Measurements from ENCODE around the gene SIK3.

The SIK3 gene

DNA sequence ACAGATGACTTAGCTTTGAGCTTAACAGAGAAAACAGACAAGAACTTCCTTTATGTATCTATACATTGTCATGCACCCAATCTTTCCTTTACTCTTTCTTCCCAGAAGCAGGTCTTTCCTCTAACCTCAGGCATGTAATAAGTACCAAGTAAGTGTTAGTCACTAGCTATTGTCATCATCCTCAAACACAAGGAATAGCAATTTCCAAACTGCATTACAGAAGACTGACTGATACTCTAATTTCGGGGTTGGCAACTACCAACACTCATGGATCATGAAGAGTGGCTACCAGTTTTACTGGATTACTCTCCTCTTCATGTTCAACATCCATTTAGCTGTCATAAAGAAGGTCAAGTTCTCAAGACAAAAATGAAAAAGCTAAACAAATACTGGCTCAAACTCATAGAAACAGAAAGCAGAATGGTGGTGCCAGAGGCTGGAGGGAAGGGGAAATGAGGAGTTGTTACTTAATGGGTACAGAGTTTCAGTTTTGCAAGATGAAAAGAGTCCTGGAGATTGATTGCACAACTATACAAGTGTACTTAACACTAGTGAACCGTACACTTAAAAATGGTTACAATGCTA is 111.6 kb downstream of the SIK3 start:
- TF ChIP-seq, protein P1, sequence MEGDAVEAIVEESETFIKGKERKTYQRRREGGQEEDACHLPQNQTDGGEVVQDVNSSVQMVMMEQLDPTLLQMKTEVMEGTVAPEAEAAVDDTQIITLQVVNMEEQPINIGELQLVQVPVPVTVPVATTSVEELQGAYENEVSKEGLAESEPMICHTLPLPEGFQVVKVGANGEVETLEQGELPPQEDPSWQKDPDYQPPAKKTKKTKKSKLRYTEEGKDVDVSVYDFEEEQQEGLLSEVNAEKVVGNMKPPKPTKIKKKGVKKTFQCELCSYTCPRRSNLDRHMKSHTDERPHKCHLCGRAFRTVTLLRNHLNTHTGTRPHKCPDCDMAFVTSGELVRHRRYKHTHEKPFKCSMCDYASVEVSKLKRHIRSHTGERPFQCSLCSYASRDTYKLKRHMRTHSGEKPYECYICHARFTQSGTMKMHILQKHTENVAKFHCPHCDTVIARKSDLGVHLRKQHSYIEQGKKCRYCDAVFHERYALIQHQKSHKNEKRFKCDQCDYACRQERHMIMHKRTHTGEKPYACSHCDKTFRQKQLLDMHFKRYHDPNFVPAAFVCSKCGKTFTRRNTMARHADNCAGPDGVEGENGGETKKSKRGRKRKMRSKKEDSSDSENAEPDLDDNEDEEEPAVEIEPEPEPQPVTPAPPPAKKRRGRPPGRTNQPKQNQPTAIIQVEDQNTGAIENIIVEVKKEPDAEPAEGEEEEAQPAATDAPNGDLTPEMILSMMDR (IDR thresholded peaks at IDR 0.05; ENCODE audit: extremely low read depth, insufficient read depth, missing control alignments): no peak
- in situ Hi-C loops (cut with MboI; ENCODE audit: low pct_unique_long_range_greater_than_20kb, low sequenced_read_pairs, unreplicated experiment): no loop called here
- no peak for DNase-seq (ENCODE audit: low spot score)

DNA sequence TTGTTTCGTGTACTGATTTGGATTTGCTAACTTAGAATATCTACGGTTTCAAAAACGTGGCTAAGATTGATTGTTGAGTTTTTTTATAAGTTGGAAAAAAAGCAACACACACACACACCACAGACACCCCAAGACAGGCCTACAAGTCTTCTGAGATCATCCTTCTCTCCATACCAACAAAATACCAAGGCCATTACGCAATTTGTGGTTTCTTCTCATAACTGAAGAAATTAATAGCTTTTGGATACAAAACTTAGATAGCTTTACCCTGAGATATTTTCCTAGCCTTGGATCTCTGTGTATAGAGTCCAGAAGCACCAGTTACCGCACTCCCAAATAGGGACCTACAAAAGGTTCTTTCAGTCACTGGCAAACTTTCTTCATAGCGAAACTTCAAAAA is 113.6 kb downstream of the SIK3 start:
- TF ChIP-seq, protein P1 (IDR thresholded peaks at IDR 0.05; ENCODE audit: extremely low read depth, insufficient read depth, missing control alignments): no peak
- in situ Hi-C loops (cut with MboI; ENCODE audit: low pct_unique_long_range_greater_than_20kb, low sequenced_read_pairs, unreplicated experiment): no loop called here
- DNase-seq (ENCODE audit: low spot score): no peak

DNA sequence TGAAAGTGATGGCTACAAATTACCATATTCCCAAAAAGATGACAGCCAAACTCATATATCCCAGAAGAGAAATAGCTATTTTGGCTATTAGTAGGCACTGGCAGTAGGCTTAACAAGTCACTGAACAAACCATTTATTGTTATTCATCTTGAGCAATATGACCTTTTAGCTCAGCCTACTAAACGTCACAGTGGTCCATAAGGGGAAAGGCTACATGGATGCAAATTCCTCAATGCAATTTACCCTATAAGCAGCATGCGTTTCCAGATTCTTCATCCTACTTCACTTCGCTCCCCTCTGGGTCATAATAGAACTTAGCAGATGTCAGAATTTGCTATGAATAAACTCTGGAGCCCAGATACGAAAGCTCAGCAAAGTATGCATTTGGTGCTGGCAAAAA is 114.0 kb downstream of the SIK3 start:
- TF ChIP-seq, protein P1 (IDR thresholded peaks at IDR 0.05; ENCODE audit: extremely low read depth, insufficient read depth, missing control alignments): no peak
- in situ Hi-C loops (cut with MboI; ENCODE audit: low pct_unique_long_range_greater_than_20kb, low sequenced_read_pairs, unreplicated experiment): no loop called here
- DNase-seq (ENCODE audit: low spot score): no peak

DNA sequence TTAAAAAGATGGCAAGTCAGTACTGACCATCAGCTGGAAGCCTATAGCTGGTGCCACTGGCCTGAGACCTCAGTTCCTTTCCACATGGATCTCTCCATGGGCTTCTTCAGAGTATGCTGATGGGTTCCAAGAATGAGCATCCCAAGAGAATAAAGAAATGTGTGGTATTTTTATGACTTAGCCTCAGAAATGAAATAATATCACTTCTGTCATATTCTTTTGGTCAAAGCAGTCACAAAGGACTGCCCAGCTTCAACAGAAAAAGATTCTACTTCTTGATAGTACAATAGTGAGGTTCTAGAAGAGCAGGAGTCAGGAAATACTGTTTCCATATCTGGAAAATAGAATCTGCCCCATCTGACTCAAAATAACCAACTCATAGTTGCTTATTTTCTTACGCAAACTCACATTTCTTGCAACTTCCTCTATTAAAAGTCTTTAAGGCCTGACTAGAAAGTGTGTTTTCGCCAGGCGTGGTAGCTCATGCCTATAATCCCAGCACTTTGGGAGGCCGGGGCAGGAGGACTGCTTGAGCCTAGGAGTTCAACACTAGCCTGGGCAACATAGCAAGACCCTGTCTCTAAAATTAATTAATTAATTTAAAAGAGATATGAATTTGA is 116.9 kb downstream of the SIK3 start:
- in situ Hi-C loops (cut with MboI; ENCODE audit: low pct_unique_long_range_greater_than_20kb, low sequenced_read_pairs, unreplicated experiment): no loop called here
- TF ChIP-seq, protein P1 (IDR thresholded peaks at IDR 0.05; ENCODE audit: extremely low read depth, insufficient read depth, missing control alignments): no peak
- DNase-seq (ENCODE audit: low spot score): no peak

DNA sequence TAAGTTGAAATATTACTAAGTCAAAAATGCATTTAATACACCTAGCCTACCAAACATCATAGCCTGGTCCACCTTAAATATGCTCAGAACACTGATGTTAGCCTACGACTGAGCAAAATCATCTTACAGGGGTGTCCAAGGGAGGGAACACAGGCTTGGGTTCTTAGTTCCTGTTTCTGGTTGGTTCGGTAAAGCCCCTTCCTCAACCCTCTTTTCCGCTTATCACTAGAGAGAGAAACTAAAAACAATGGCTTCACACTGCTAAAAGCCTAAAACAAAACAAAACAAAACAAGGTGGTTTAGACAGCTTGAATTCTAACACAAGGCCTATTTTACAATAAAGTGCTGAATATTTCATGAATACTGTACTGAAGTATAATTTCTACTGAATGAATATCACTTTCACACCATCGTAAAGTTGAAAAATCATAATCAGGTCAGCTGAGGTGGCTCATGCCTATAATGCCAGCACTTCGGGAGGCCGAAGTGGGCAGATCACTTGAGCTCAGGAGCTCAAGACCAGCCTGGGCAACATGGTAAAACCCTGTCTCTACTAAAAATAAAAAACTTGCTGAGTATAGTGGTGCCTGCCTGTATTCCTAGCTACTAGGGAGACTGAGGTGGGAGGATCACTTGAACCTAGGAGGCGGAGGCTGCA is 118.0 kb downstream of the SIK3 start:
- TF ChIP-seq, protein P1 (IDR thresholded peaks at IDR 0.05; ENCODE audit: extremely low read depth, insufficient read depth, missing control alignments): no peak
- peak; percentile 61 for DNase-seq (ENCODE audit: low spot score)
- in situ Hi-C loops (cut with MboI; ENCODE audit: low pct_unique_long_range_greater_than_20kb, low sequenced_read_pairs, unreplicated experiment): no loop called here

DNA sequence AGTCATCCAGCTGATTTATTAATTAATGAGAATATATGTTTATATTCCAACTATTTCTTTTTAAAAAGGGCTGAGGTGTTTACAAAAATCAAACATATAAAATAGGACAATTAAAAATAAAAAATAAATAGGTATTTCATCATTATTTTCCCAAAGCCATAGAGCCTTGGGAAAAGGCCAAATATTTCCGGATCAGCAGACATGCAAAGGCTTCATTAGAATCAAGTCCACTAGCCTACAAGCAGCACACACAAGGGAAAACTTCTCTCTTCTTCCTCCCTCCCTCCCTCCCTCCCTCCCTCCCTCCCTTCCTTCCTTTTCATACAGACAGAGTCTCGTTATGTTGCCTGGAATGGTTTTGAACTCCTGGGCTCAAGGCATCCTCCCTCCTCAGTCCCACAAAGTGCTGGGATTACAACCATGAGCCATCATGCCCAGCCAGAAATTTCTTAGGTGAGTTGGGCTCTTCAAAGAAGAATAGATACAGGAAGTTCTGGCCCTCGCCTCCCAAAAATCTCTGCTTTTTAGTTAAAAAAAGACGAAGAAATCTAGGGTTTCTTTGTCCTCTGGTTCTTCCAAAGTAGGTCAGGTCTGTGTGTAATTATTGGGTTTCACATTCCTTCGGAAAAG is 121.2 kb downstream of the SIK3 start:
- in situ Hi-C loops (cut with MboI; ENCODE audit: low pct_unique_long_range_greater_than_20kb, low sequenced_read_pairs, unreplicated experiment): no loop called here
- DNase-seq (ENCODE audit: low spot score): no peak
- TF ChIP-seq, protein P1 (IDR thresholded peaks at IDR 0.05; ENCODE audit: extremely low read depth, insufficient read depth, missing control alignments): no peak

Data from GM13977 (cell line).